ENCODE data around the gene BMPR1A.

DNA sequence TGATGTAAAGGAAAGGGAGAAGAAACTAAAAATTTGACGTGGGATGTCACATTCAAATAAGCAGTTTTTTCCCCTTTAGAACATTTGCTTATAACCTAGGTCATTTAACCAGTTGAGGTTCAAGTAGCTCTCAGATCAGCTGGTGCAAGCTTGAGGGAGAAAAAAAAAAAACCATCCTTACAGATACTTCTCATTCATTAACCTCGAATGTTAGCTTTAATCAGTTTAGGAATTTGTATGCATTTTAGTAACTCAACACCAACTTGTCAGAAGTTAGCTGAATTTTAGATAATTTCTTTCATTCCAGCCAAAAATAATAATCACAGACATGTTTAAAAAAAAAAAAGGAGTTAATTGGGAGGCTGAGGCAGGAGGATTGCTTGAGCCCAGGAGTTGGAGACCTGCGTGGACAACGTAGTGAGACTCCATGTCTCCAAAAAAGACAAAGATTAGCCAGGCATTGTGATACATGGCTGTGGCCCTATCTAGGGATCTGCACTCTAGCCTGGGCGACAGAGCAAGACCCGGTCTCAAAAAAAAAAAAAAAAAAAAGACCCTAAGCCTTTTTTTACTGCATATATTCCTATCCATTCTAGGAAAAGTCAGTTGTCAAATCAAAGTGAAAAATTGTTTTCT, 46.2 kb downstream of the BMPR1A start:
- TF ChIP-seq RAD21 (IDR thresholded peaks at IDR 0.05) (no peak), FOXA1 (IDR thresholded peaks at IDR 0.05) (no peak), GABPA (IDR thresholded peaks at IDR 0.05 in 1 of 2, conservative IDR thresholded peaks at IDR 0.05 in 1 of 2) (no peak), HNF4G (IDR thresholded peaks at IDR 0.05) (no peak)
- TF ChIP-seq, protein P1, sequence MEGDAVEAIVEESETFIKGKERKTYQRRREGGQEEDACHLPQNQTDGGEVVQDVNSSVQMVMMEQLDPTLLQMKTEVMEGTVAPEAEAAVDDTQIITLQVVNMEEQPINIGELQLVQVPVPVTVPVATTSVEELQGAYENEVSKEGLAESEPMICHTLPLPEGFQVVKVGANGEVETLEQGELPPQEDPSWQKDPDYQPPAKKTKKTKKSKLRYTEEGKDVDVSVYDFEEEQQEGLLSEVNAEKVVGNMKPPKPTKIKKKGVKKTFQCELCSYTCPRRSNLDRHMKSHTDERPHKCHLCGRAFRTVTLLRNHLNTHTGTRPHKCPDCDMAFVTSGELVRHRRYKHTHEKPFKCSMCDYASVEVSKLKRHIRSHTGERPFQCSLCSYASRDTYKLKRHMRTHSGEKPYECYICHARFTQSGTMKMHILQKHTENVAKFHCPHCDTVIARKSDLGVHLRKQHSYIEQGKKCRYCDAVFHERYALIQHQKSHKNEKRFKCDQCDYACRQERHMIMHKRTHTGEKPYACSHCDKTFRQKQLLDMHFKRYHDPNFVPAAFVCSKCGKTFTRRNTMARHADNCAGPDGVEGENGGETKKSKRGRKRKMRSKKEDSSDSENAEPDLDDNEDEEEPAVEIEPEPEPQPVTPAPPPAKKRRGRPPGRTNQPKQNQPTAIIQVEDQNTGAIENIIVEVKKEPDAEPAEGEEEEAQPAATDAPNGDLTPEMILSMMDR (IDR thresholded peaks at IDR 0.05; ENCODE audit: low read depth, low read length, missing input control): no peak
- TF ChIP-seq, protein P2, sequence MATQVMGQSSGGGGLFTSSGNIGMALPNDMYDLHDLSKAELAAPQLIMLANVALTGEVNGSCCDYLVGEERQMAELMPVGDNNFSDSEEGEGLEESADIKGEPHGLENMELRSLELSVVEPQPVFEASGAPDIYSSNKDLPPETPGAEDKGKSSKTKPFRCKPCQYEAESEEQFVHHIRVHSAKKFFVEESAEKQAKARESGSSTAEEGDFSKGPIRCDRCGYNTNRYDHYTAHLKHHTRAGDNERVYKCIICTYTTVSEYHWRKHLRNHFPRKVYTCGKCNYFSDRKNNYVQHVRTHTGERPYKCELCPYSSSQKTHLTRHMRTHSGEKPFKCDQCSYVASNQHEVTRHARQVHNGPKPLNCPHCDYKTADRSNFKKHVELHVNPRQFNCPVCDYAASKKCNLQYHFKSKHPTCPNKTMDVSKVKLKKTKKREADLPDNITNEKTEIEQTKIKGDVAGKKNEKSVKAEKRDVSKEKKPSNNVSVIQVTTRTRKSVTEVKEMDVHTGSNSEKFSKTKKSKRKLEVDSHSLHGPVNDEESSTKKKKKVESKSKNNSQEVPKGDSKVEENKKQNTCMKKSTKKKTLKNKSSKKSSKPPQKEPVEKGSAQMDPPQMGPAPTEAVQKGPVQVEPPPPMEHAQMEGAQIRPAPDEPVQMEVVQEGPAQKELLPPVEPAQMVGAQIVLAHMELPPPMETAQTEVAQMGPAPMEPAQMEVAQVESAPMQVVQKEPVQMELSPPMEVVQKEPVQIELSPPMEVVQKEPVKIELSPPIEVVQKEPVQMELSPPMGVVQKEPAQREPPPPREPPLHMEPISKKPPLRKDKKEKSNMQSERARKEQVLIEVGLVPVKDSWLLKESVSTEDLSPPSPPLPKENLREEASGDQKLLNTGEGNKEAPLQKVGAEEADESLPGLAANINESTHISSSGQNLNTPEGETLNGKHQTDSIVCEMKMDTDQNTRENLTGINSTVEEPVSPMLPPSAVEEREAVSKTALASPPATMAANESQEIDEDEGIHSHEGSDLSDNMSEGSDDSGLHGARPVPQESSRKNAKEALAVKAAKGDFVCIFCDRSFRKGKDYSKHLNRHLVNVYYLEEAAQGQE (IDR thresholded peaks at IDR 0.05): no peak
